Prostate gland (tissue), 2 donors: ENCODE measurements around the gene HYOU1. TPM values are rescaled to one million over a fixed set of nuclear protein-coding genes. Genes with fewer than 3 reads are reported as not detected.
"Not testable (repeated sequence)": the region's sequence is repeated elsewhere in the genome, so short reads cannot be mapped to it uniquely, and the experiment has no call there.

Experiments used
- DNase-seq: peaks from one replicate; pipeline ENCODE4 v3.0.0-alpha.2; 2019; ENCODE audit warnings: low spot score
- H3K27ac ChIP-seq, 2 donors: fragments of 200-600 bp; sonication (generic); 2 replicates each; pipeline ENCODE4 v1.5.1; 2017 to 2019
- H3K27me3 ChIP-seq: fragments of 200-600 bp; sonication (generic); replicated peaks from 2 replicates; pipeline ENCODE4 v1.5.1; 2019; ENCODE audit not compliant: insufficient read depth
- H3K36me3 ChIP-seq, 2 donors: fragments of 200-600 bp; sonication (generic); 1 replicate in 1 of 2; 2 replicates in 1 of 2; pipeline versions ENCODE4 v1.5.1 to v1.8.1; 2017 to 2019
- H3K4me1 ChIP-seq: fragments of 200-600 bp; sonication (generic); replicated peaks from 2 replicates; pipeline ENCODE4 v1.5.1; 2019
- H3K4me3 ChIP-seq, 2 donors: fragments of 200-600 bp; sonication (generic); 2 replicates each; pipeline ENCODE4 v1.5.1; 2017 to 2019
- H3K9me3 ChIP-seq: fragments of 200-600 bp; sonication (generic); 2 replicates; pipeline ENCODE4 v1.5.1; 2017
- CTCF ChIP-seq, 4 experiments: fragments of 200-600 bp in 2 of 4; fragments of 450-650 bp in 2 of 4; sonication (generic) in 2 of 4; IDR thresholded peaks; 1 replicate in 3 of 4; 2 replicates in 1 of 4; pipeline ENCODE4 v1.5.1; 2016 to 2019; ENCODE audit warnings: antibody characterized with exemption in 4 of 4, mild to moderate bottlenecking in 2 of 4, moderate library complexity in 2 of 4
- POLR2A ChIP-seq: fragments of 450-650 bp; IDR thresholded peaks from one replicate; pipeline ENCODE4 v1.6.1; 2016; ENCODE audit warnings: antibody characterized with exemption, mild to moderate bottlenecking
- POLR2AphosphoS5 ChIP-seq: sonication (generic); formaldehyde crosslinking; IDR thresholded peaks from one replicate; pipeline ENCODE4 v1.6.1; 2017; ENCODE audit warnings: antibody characterized with exemption
- WGBS: methylation state at CpG from one replicate; pipeline ENCODE4 v1.1.5; 2018; 5-methylcytosine and 5-hydroxymethylcytosine counted together
- intact Hi-C: fragments of 100-400 bp; cut with DNase I; formaldehyde crosslinking; loops from one replicate; pipeline ENCODE4 v1.14.2; 2022
- total RNA-seq, 2 donors: library from RNA; depleted of rRNA; stranded (reverse); fragments of >200 nt; gene quantifications; one replicate each; pipeline ENCODE4 v1.1.0, GENCODE V29; 2016

The HYOU1 gene
- total RNA-seq, 2 donors from 2014 or later = 115 to 149 TPM

GRCh38 chr11:119067371-119068222, 10.6 kb upstream of the HYOU1 start, which contains the start of gene VPS11:
Gene VPS11, plus strand, starts transcription at chr11:119067818. Its CDS starts 6 bp downstream, at chr11:119067824.
- peak; percentile 98 for DNase-seq
- Histone ChIP-seq H3K27ac (peak within 1 kb of the TSS; percentile 74 to 86), H3K36me3 (peaks cover 0 to 3% of the 10 kb centered on the region in 2 donors), H3K4me3 (peak within 1 kb of the TSS; percentile 54 to 90), H3K9me3 (no peaks in the 10 kb centered on the region), H3K27me3 (no peaks in the 10 kb centered on the region), H3K4me1 (peaks cover 9% of the 10 kb centered on the region)
- under 1% methylated on average over 49 of the region's 49 CpGs for WGBS
- peak; percentile 65 for TF ChIP-seq POLR2A
- TF ChIP-seq POLR2AphosphoS5 = peak; percentile 97
- TF ChIP-seq CTCF (IDR thresholded peaks at IDR 0.05) = peak in 1 of 4 experiments; percentile 20
- intact Hi-C loops = no loop called here

GRCh38 chr11:119065369-119065768, 8.4 kb upstream of the HYOU1 start:
- TF ChIP-seq POLR2AphosphoS5 (no peak), CTCF (IDR thresholded peaks at IDR 0.05) (peak in 1 of 4 experiments; percentile 22)
- Histone ChIP-seq H3K36me3 (no peaks in the 10 kb centered on the region), H3K9me3 (no peaks in the 10 kb centered on the region), H3K4me3 (no peak overlapping the region), H3K27me3 (no peaks in the 10 kb centered on the region), H3K4me1 (peaks cover 9% of the 10 kb centered on the region), H3K27ac (no peak overlapping the region)
- intact Hi-C loops = no loop called here
- 56% methylated on average over 4 of the region's 4 CpGs for WGBS
- DNase-seq = no peak

- 75% methylated on average over 5 of the region's 5 CpGs for WGBS
- intact Hi-C loops = no loop called here
- H3K9me3 ChIP-seq = no peaks in the 10 kb centered on the region
- TF ChIP-seq CTCF (IDR thresholded peaks at IDR 0.05) = no peak
- no peak for TF ChIP-seq POLR2AphosphoS5
- no peak for TF ChIP-seq POLR2A
- DNase-seq = no peak
- no peaks in the 10 kb centered on the region for H3K36me3 ChIP-seq
- no peak overlapping the region for H3K27ac ChIP-seq
- no peaks in the 10 kb centered on the region for H3K27me3 ChIP-seq
- H3K4me3 ChIP-seq = no peak overlapping the region
- peaks cover 10% of the 10 kb centered on the region for H3K4me1 ChIP-seq
These were observed 5.8 kb upstream of the HYOU1 start for GRCh38 chr11:119062779-119063178.

GRCh38 chr11:119061256-119061655, 4.3 kb upstream of the HYOU1 start:
- Histone ChIP-seq H3K27me3 (no peaks in the 10 kb centered on the region), H3K9me3 (no peaks in the 10 kb centered on the region), H3K4me3 (no peak overlapping the region), H3K27ac (no peak overlapping the region), H3K36me3 (no peaks in the 10 kb centered on the region), H3K4me1 (peaks cover 5% of the 10 kb centered on the region)
- TF ChIP-seq CTCF (IDR thresholded peaks at IDR 0.05) (no peak), POLR2AphosphoS5 (no peak), POLR2A (no peak)
- 95% methylated on average over 3 of the region's 3 CpGs for WGBS
- intact Hi-C loops = no loop called here
- DNase-seq = no peak

- H3K9me3 ChIP-seq, H3K4me3 ChIP-seq, intact Hi-C loops, H3K4me1 ChIP-seq, H3K36me3 ChIP-seq, DNase-seq, H3K27me3 ChIP-seq, H3K27ac ChIP-seq: not testable (repeated sequence)
- 91% methylated on average over 15 of the region's 35 CpGs for WGBS
These were observed 2.1 kb upstream of the HYOU1 start for GRCh38 chr11:119059128-119059527.
